Activated T-helper 2 cell treated with anti-CD3 and anti-CD28 coated beads, Interferon-gamma antibody, Interleukin-2, Interleukin-4, amounts not matched to agents 10 μg/mL and 5 μg/mL and 100 μg/mL, durations not matched to agents 14 hours and 24 hours and 36 hours (primary cell): Measurements from ENCODE around the gene CA4. TPM values are rescaled to one million over a fixed set of nuclear protein-coding genes. Genes with fewer than 3 reads are reported as not detected.
A peak's percentile ranks its signal among the peaks of the same experiment; 100 is the strongest.
"Not testable (repeated sequence)": the region's sequence is repeated elsewhere in the genome, so short reads cannot be mapped to it uniquely, and the experiment has no call there.

Experiments
- DNase-seq: peaks from one replicate; pipeline ENCODE4 v3.0.0; 2021; ENCODE audit warnings: low spot score
- H3K27ac Mint-ChIP-seq: one replicate; pipeline ENCODE4 v1.8.0; 2021; ENCODE audit warnings: mixed read lengths
- H3K27me3 Mint-ChIP-seq: one replicate; pipeline ENCODE4 v1.8.0; 2021; ENCODE audit warnings: low read depth, mixed read lengths
- H3K36me3 Mint-ChIP-seq: one replicate; pipeline ENCODE4 v1.8.0; 2021; ENCODE audit warnings: low read depth, mixed read lengths
- H3K4me1 Mint-ChIP-seq: one replicate; pipeline ENCODE4 v1.8.0; 2021; ENCODE audit warnings: low read depth, mixed read lengths
- H3K4me3 Mint-ChIP-seq: one replicate; pipeline ENCODE4 v1.8.0; 2021; ENCODE audit warnings: low read depth, mild to moderate bottlenecking, moderate library complexity, mixed read lengths
- H3K9me3 Mint-ChIP-seq: one replicate; pipeline ENCODE4 v1.8.0; 2021; ENCODE audit warnings: mixed read lengths
- intact Hi-C: fragments of 100-400 bp; cut with micrococcal nuclease; formaldehyde crosslinking; loops from one replicate; pipeline ENCODE4 v1.15.1; 2023
- total RNA-seq: library from RNA; stranded (reverse); gene quantifications from 2 replicates; pipeline ENCODE4 v1.2.3, GENCODE V29; 2022

CA4 gene
- total RNA-seq, 1 donor from 2014 or later, result not detected

GRCh38 chr17:60165223-60165622 is 15.4 kb downstream of the CA4 start:
- intact Hi-C loops, result no loop called here
- no peak overlapping the region for H3K27ac Mint-ChIP-seq

GRCh38 chr17:60165971-60166370 is 16.2 kb downstream of the CA4 start:
- H3K36me3 Mint-ChIP-seq, result no peaks in the 10 kb centered on the region
- no peaks in the 10 kb centered on the region for H3K9me3 Mint-ChIP-seq
- no peaks in the 10 kb centered on the region for H3K27me3 Mint-ChIP-seq
- DNase-seq, result no peak
- H3K27ac Mint-ChIP-seq, result no peak overlapping the region
- intact Hi-C loops, result no loop called here
- no peak overlapping the region for H3K4me3 Mint-ChIP-seq
- peaks cover 25% of the 10 kb centered on the region for H3K4me1 Mint-ChIP-seq

More at GRCh38 chr17:60165223-60165622, 15.4 kb downstream of the CA4 start:
- Mint-ChIP-seq H3K27me3 (no peaks in the 10 kb centered on the region), H3K4me1 (peaks cover 20% of the 10 kb centered on the region), H3K9me3 (no peaks in the 10 kb centered on the region), H3K36me3 (no peaks in the 10 kb centered on the region), H3K4me3 (no peak overlapping the region)
- no peak for DNase-seq

- Mint-ChIP-seq H3K27ac (no peak overlapping the region), H3K27me3 (no peaks in the 10 kb centered on the region), H3K9me3 (no peaks in the 10 kb centered on the region), H3K36me3 (no peaks in the 10 kb centered on the region), H3K4me1 (peaks cover 25% of the 10 kb centered on the region), H3K4me3 (no peak overlapping the region)
- DNase-seq, result no peak
- intact Hi-C loops, result no loop called here
These were observed 17.4 kb downstream of the CA4 start for GRCh38 chr17:60167065-60167741.

- H3K4me1 Mint-ChIP-seq, result peaks cover 29% of the 10 kb centered on the region
- no peak for DNase-seq
- intact Hi-C loops, result no loop called here
- no peaks in the 10 kb centered on the region for H3K36me3 Mint-ChIP-seq
- H3K27me3 Mint-ChIP-seq, result no peaks in the 10 kb centered on the region
- H3K4me3 Mint-ChIP-seq, result no peak overlapping the region
- H3K27ac Mint-ChIP-seq, result no peak overlapping the region
- no peaks in the 10 kb centered on the region for H3K9me3 Mint-ChIP-seq
These were observed 18.9 kb downstream of the CA4 start for GRCh38 chr17:60168654-60169053.

- Mint-ChIP-seq H3K27me3 (no peaks in the 10 kb centered on the region), H3K9me3 (no peaks in the 10 kb centered on the region), H3K4me3 (no peak overlapping the region), H3K27ac (peak overlapping the region; percentile 30), H3K4me1 (peaks cover 27% of the 10 kb centered on the region), H3K36me3 (no peaks in the 10 kb centered on the region)
- intact Hi-C loops, result no loop called here
- peak; percentile 23 for DNase-seq
These were observed 20.4 kb downstream of the CA4 start for GRCh38 chr17:60169921-60170817.

- no peaks in the 10 kb centered on the region for H3K27me3 Mint-ChIP-seq
- intact Hi-C loops, result no loop called here
- no peak overlapping the region for H3K4me3 Mint-ChIP-seq
- H3K27ac Mint-ChIP-seq, result no peak overlapping the region
- H3K36me3 Mint-ChIP-seq, result no peaks in the 10 kb centered on the region
- no peaks in the 10 kb centered on the region for H3K9me3 Mint-ChIP-seq
- peaks cover 21% of the 10 kb centered on the region for H3K4me1 Mint-ChIP-seq
- no peak for DNase-seq
These were observed 21.3 kb downstream of the CA4 start for GRCh38 chr17:60170835-60171752.

GRCh38 chr17:60171753-60172079 is 21.9 kb downstream of the CA4 start:
- no peak for DNase-seq
- H3K4me1 Mint-ChIP-seq, result peaks cover 18% of the 10 kb centered on the region
- H3K36me3 Mint-ChIP-seq, result no peaks in the 10 kb centered on the region
- H3K27ac Mint-ChIP-seq, result no peak overlapping the region
- no peak overlapping the region for H3K4me3 Mint-ChIP-seq
- intact Hi-C loops, result no loop called here
- H3K27me3 Mint-ChIP-seq, result no peaks in the 10 kb centered on the region
- no peaks in the 10 kb centered on the region for H3K9me3 Mint-ChIP-seq

GRCh38 chr17:60173304-60173819 is 23.6 kb downstream of the CA4 start:
- Mint-ChIP-seq H3K36me3 (peaks cover 4% of the 10 kb centered on the region), H3K9me3 (no peaks in the 10 kb centered on the region), H3K27me3 (no peaks in the 10 kb centered on the region), H3K4me1 (peaks cover 18% of the 10 kb centered on the region), H3K27ac (no peak overlapping the region), H3K4me3 (no peak overlapping the region)
- intact Hi-C loops, result no loop called here
- DNase-seq, result no peak

- H3K27me3 Mint-ChIP-seq, result no peaks in the 10 kb centered on the region
- H3K36me3 Mint-ChIP-seq, result peaks cover 7% of the 10 kb centered on the region
- no peak overlapping the region for H3K4me3 Mint-ChIP-seq
- H3K4me1 Mint-ChIP-seq, result peaks cover 15% of the 10 kb centered on the region
- intact Hi-C loops, result no loop called here
- no peak for DNase-seq
- no peak overlapping the region for H3K27ac Mint-ChIP-seq
- no peaks in the 10 kb centered on the region for H3K9me3 Mint-ChIP-seq
These were observed 24.3 kb downstream of the CA4 start for GRCh38 chr17:60174035-60174434.

GRCh38 chr17:60174767-60175166 is 25.0 kb downstream of the CA4 start:
- H3K27me3 Mint-ChIP-seq, H3K27ac Mint-ChIP-seq, intact Hi-C loops, DNase-seq, H3K4me3 Mint-ChIP-seq, H3K9me3 Mint-ChIP-seq, H3K36me3 Mint-ChIP-seq: not testable (repeated sequence)
- peaks cover 13% of the 10 kb centered on the region for H3K4me1 Mint-ChIP-seq

GRCh38 chr17:60176763-60177162 is 27.0 kb downstream of the CA4 start:
- H3K27me3 Mint-ChIP-seq, intact Hi-C loops, DNase-seq, H3K9me3 Mint-ChIP-seq, H3K27ac Mint-ChIP-seq, H3K4me1 Mint-ChIP-seq, H3K4me3 Mint-ChIP-seq: not testable (repeated sequence)
- peaks cover 23% of the 10 kb centered on the region for H3K36me3 Mint-ChIP-seq

- H3K4me1 Mint-ChIP-seq, DNase-seq, H3K27ac Mint-ChIP-seq, H3K9me3 Mint-ChIP-seq, H3K4me3 Mint-ChIP-seq, H3K27me3 Mint-ChIP-seq, intact Hi-C loops: not testable (repeated sequence)
- peaks cover 23% of the 10 kb centered on the region for H3K36me3 Mint-ChIP-seq
These were observed 28.4 kb downstream of the CA4 start for GRCh38 chr17:60178180-60178579.
